Upper lobe of left lung (tissue), 6 donors: Measurements from ENCODE around the gene C1QC. TPM values are rescaled to one million over a fixed set of nuclear protein-coding genes. Genes with fewer than 3 reads are reported as not detected.
A peak's percentile ranks its signal among the peaks of the same experiment; 100 is the strongest.
"Not testable (repeated sequence)": the region's sequence is repeated elsewhere in the genome, so short reads cannot be mapped to it uniquely, and the experiment has no call there.

Experiments used
- ATAC-seq, 2 donors: fragments of 200-7000 bp; cut with Tn5 transposase; one replicate each; pipeline ENCODE4 v1.9.1; 2022; ENCODE audit warnings: mild to moderate bottlenecking in 2 of 2, moderate library complexity in 2 of 2; ENCODE audit not compliant: low FRiP score in 2 of 2
- DNase-seq, 2 donors: peaks; one replicate each; pipeline ENCODE4 v3.0.0-alpha.2; 2019 to 2020
- H3K27ac ChIP-seq, 4 donors: fragments of 200-600 bp; sonication (generic); one replicate each; pipeline ENCODE4 v1.5.1; 2016 to 2019
- H3K27me3 ChIP-seq, 4 donors: fragments of 200-600 bp; sonication (generic); one replicate each; pipeline ENCODE4 v1.5.1; 2017 to 2019
- H3K36me3 ChIP-seq, 4 donors: fragments of 200-600 bp; sonication (generic); one replicate each; pipeline ENCODE4 v1.5.1; 2016 to 2019
- H3K4me1 ChIP-seq, 4 donors: fragments of 200-600 bp; sonication (generic); one replicate each; pipeline ENCODE4 v1.5.1; 2018 to 2019
- H3K4me3 ChIP-seq, 4 donors: fragments of 200-600 bp; sonication (generic); one replicate each; pipeline ENCODE4 v1.5.1; 2017 to 2019; ENCODE audit warnings: mild to moderate bottlenecking in 2 of 4, moderate library complexity in 1 of 4
- H3K9me3 ChIP-seq, 4 donors: fragments of 200-600 bp; sonication (generic); one replicate each; pipeline ENCODE4 v1.5.1; 2018 to 2019
- EP300 ChIP-seq, 4 donors: sonication (generic); formaldehyde crosslinking; IDR thresholded peaks; one replicate each; pipeline ENCODE4 v1.5.1; 2017; ENCODE audit warnings: antibody characterized with exemption in 4 of 4, control low read depth in 2 of 4
- POLR2A ChIP-seq, 4 donors: fragments of 450-650 bp; IDR thresholded peaks; one replicate each; pipeline ENCODE4 v1.5.1; 2016 to 2017; ENCODE audit warnings: antibody characterized with exemption in 4 of 4, mild to moderate bottlenecking in 2 of 4
- POLR2AphosphoS5 ChIP-seq, 2 donors: sonication (generic); formaldehyde crosslinking; IDR thresholded peaks; one replicate each; pipeline ENCODE4 v1.5.1; 2017; ENCODE audit warnings: antibody characterized with exemption in 2 of 2
- WGBS, 2 donors: methylation state at CpG; one replicate each; pipeline ENCODE4 v1.1.5; 2017 to 2018; 5-methylcytosine and 5-hydroxymethylcytosine counted together
- total RNA-seq, 6 donors: library from RNA; depleted of rRNA in 4 of 6; stranded (reverse); fragments of >200 nt in 4 of 6; gene quantifications; one replicate each; pipeline versions ENCODE4 v1.1.0 to v1.2.1, GENCODE V29; 2016 to 2021
- TF ChIP-seq, protein P1 (sequence below), 6 experiments: fragments of 450-650 bp in 4 of 6; fragments of 200-600 bp in 2 of 6; sonication (generic) in 2 of 6; IDR thresholded peaks; one replicate each; pipeline ENCODE4 v1.5.1; 2016 to 2019; ENCODE audit warnings: antibody characterized with exemption in 6 of 6
- donor health status: DM: no; HTN: no; CAD: no; lungs with moderate emphysema.
- donor health status: DM: no; HTN: yes; CAD: no; lungs with severe emphysema.

Gene C1QC
- total RNA-seq, 6 donors from 2014 or later, result 188 to 817 (median 529) TPM

DNA sequence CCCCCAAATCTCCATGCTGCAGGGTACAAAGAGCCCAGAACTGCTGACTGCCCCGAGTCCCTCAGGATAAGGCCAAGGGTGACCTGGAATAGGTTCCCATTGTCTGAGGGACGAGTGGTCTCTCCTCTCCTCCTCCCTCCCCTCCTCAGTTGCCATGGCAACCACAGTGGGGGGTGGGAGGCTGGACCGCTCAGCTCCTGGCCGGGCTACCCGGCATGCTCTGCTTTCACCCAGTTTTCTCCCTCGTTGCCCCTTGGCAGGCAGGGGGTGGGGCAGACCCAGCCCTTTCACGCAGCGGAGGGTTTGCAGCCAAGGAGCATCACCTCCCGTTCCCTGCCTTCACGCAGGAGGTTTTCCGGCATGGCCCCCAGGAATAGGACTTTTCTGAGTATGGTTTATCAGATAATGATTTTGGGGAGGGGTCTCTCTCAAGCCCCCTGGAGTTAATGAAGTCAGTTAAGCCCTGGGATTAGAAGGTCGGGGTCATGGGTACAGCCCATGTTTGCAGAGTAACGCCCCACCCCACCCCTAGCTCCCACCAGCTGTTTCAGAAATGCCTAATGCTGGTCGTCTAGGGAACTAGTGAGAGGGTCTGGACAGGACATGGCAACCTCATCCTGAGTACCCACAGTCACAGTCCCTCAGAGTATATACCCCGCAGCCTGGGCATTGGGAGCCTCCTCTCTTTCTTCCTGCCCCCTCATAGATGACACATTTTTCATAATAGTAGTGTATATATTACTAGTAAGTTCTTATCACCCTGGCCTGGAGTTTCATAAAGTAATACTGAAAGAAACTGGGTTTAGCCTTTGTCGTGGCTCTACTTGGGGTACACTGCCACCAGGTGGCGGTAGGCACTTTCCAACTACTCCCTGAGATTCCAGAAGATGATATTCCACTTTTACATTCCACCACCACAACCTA, 30.3 kb downstream of the C1QC start:
- WGBS, 2 donors, result 6 to 11% methylated on average over 12 to 17 of the region's 17 CpGs
- Histone ChIP-seq H3K4me1 (no peaks in the 10 kb centered on the region), H3K27me3 (peaks cover 0 to 18% (median 2%) of the 10 kb centered on the region in 4 donors), H3K27ac (no peak overlapping the region), H3K4me3 (no peak overlapping the region), H3K36me3 (no peaks in the 10 kb centered on the region), H3K9me3 (no peaks in the 10 kb centered on the region)
- no peak for TF ChIP-seq POLR2AphosphoS5 (IDR thresholded peaks at IDR 0.05)
- TF ChIP-seq POLR2A (IDR thresholded peaks at IDR 0.05), result no peak
- TF ChIP-seq EP300 (IDR thresholded peaks at IDR 0.05), result no peak
- TF ChIP-seq, protein P1, sequence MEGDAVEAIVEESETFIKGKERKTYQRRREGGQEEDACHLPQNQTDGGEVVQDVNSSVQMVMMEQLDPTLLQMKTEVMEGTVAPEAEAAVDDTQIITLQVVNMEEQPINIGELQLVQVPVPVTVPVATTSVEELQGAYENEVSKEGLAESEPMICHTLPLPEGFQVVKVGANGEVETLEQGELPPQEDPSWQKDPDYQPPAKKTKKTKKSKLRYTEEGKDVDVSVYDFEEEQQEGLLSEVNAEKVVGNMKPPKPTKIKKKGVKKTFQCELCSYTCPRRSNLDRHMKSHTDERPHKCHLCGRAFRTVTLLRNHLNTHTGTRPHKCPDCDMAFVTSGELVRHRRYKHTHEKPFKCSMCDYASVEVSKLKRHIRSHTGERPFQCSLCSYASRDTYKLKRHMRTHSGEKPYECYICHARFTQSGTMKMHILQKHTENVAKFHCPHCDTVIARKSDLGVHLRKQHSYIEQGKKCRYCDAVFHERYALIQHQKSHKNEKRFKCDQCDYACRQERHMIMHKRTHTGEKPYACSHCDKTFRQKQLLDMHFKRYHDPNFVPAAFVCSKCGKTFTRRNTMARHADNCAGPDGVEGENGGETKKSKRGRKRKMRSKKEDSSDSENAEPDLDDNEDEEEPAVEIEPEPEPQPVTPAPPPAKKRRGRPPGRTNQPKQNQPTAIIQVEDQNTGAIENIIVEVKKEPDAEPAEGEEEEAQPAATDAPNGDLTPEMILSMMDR (IDR thresholded peaks at IDR 0.05), result peak in 4 of 6 experiments; percentile 29 to 44 (median 34)
- peak in 1 of 2 donors; percentile 53 for DNase-seq
- ATAC-seq, result peak in 1 of 2 donors; percentile 43

DNA sequence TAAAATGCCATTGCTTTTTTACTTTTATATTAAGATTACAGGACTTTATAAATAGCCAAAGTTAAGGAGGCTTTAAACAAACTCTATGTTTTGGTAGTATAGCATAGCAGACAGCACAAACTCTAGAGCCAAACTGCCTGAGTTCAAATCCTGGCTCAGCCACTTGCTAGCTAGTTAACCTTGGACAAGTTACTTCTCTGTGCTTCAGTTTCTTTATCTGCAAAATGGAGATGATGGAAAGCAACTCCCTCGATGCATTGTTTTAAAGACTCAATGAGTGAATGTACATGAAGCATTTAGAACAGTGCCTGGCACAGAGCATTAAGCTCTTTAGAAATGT, 30.9 kb downstream of the C1QC start:
- Histone ChIP-seq H3K9me3 (no peaks in the 10 kb centered on the region), H3K4me3 (no peak overlapping the region), H3K36me3 (no peaks in the 10 kb centered on the region), H3K27me3 (peaks cover 0 to 18% (median 2%) of the 10 kb centered on the region in 4 donors), H3K4me1 (no peaks in the 10 kb centered on the region), H3K27ac (no peak overlapping the region)
- DNase-seq, result no peak
- no peak for TF ChIP-seq EP300 (IDR thresholded peaks at IDR 0.05)
- no peak for TF ChIP-seq POLR2AphosphoS5 (IDR thresholded peaks at IDR 0.05)
- TF ChIP-seq POLR2A (IDR thresholded peaks at IDR 0.05), result no peak
- TF ChIP-seq, protein P1 (IDR thresholded peaks at IDR 0.05), result no peak
- 37 to 52% methylated on average over 1 of the region's 1 CpG for WGBS, 2 donors
- no peak for ATAC-seq

DNA sequence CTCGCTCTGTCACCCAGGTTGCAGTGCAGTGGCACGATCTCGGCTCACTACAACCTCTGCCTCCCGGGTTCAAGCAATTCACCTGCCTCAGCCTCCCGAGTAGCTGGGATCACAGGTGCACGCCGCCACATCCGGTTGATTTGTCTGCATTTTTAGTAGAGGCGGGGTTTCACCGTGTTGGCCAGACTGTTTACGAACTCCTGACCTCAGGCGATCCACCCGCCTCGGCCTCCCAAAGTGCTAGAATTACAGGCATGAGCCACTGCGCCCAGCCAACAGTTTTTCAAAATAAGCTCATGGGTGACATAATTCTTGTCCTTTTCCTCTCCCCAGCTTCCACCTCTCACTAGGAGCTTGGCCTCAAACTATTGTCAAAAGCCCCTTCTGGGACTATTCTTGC, 32.7 kb downstream of the C1QC start:
- 85 to 93% methylated on average over 15 of the region's 15 CpGs for WGBS, 2 donors
- not testable (repeated sequence) for H3K4me3 ChIP-seq

DNA sequence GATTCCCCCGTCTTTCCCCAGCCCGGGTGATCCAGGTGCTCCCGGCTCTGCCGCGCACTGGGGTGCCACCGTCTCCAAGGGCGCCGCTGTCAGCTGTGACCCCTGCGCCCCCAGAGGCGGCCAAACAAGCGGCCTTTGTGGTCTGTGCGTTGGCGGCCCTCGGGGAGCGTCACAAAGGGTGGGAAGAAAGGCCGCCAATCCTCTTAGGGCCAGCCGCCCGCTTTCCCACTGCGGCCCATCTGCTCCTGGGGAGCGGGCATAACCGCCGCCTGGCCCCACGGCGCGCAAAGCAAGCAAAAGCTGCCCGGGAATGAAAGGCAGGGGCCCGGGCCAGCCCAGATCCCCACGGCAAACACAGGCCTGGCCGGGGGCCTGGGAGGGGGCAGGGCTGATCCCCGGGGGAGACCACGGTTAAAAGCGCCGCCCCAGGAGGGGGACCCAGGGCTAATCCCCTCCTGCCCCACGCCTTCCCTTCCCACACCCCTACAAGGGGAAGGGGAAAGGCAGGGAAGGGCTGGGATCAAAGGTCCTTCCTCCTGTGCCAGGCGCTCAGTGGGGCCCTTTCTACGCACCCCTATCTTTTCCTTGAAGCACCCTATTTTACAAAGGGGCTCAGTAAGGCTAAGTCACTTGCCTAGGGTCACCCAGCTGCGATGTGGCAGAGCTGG, 33.6 kb downstream of the C1QC start:
- H3K4me3 ChIP-seq, result no peak overlapping the region
- no peaks in the 10 kb centered on the region for H3K9me3 ChIP-seq
- ATAC-seq (no peak), DNase-seq (peak in 1 of 2 donors; percentile 74)
- WGBS, 2 donors, result 58 to 71% methylated on average over 11 to 37 of the region's 37 CpGs
- peaks cover 0 to 21% (median 2%) of the 10 kb centered on the region in 4 donors for H3K27me3 ChIP-seq
- no peaks in the 10 kb centered on the region for H3K36me3 ChIP-seq
- no peaks in the 10 kb centered on the region for H3K4me1 ChIP-seq
- TF ChIP-seq POLR2AphosphoS5 (IDR thresholded peaks at IDR 0.05), result no peak
- TF ChIP-seq, protein P1 (IDR thresholded peaks at IDR 0.05), result no peak
- TF ChIP-seq POLR2A (IDR thresholded peaks at IDR 0.05), result no peak
- TF ChIP-seq EP300 (IDR thresholded peaks at IDR 0.05), result no peak
- H3K27ac ChIP-seq, result no peak overlapping the region

More for the DNA sequence above, 32.7 kb downstream of the C1QC start:
- H3K27ac ChIP-seq, H3K36me3 ChIP-seq, H3K9me3 ChIP-seq, ATAC-seq, H3K4me1 ChIP-seq, DNase-seq: not testable (repeated sequence)
- peaks cover 0 to 21% (median 2%) of the 10 kb centered on the region in 4 donors for H3K27me3 ChIP-seq
